Panc1 (cell line): ENCODE results near the gene CYP4A11. TPM values are rescaled to one million over a fixed set of nuclear protein-coding genes. Genes with fewer than 3 reads are reported as not detected.

Experiments used
- ATAC-seq: fragments of 200-7000 bp; cut with Tn5 transposase; 2 replicates; pipeline ENCODE4 v1.9.1; 2020; ENCODE audit warnings: mild to moderate bottlenecking, moderate library complexity
- BruUV-seq: library from RNA; stranded (reverse); fragments of 400-500 nt; replicated peaks from 2 replicates; lab custom pipeline; 2021; lab: Mats Ljungman, UMichigan
- CTCF ChIA-PET: fragments of 300-600 bp; sonication (Branson Sonifier 250); formaldehyde crosslinking; loops from one replicate; lab custom pipeline; 2022; ENCODE audit warnings: antibody characterized with exemption; lab: Charles Lee
- POLR2A ChIA-PET: fragments of 300-600 bp; sonication (Branson Sonifier 250); formaldehyde crosslinking; loops from one replicate; lab custom pipeline; 2022; ENCODE audit warnings: antibody characterized with exemption; lab: Charles Lee
- DNase-seq: peaks from one replicate; pipeline ENCODE4 v3.0.0-alpha.2; 2010; ENCODE audit warnings: low read depth, low spot score
- H3K27ac ChIP-seq: 2 replicates; pipeline ENCODE4 v1.5.1; 2011; ENCODE audit warnings: mild to moderate bottlenecking, low read length, inconsistent platforms
- H3K27me3 ChIP-seq: fragments of 200-500 bp; sonication (Bioruptor generic); 2 replicates; pipeline ENCODE4 v1.6.0; 2014; ENCODE audit warnings: low read length, inconsistent platforms; ENCODE audit not compliant: control insufficient read depth, insufficient read depth
- H3K36me3 ChIP-seq: fragments of 200-500 bp; sonication (Bioruptor generic); 2 replicates; pipeline ENCODE4 v1.5.1; 2014; ENCODE audit warnings: inconsistent platforms, mild to moderate bottlenecking, low read length, moderate library complexity; ENCODE audit not compliant: control insufficient read depth, insufficient read depth
- H3K4me1 ChIP-seq: 2 replicates; pipeline ENCODE4 v1.5.1; 2011; ENCODE audit warnings: inconsistent platforms, mild to moderate bottlenecking, low read length, moderate library complexity; ENCODE audit not compliant: control insufficient read depth, insufficient read depth
- H3K4me3 ChIP-seq, 2 experiments: 2 replicates each; pipeline ENCODE4 v1.5.1; 2011 to 2012; ENCODE audit warnings: low read depth in 2 of 2, low read length in 2 of 2, mild to moderate bottlenecking in 2 of 2, inconsistent platforms in 1 of 2, moderate library complexity in 1 of 2
- H3K9me3 ChIP-seq: fragments of 200-500 bp; sonication (Bioruptor generic); 2 replicates; pipeline ENCODE4 v1.5.1; 2014; ENCODE audit warnings: low read depth, mild to moderate bottlenecking, inconsistent platforms, low read length, moderate library complexity; ENCODE audit not compliant: control insufficient read depth, insufficient read depth
- CTCF ChIP-seq: fragments of 450-650 bp; IDR thresholded peaks from 2 replicates; pipeline ENCODE4 v1.5.1; 2017; ENCODE audit warnings: mild to moderate bottlenecking
- POLR2AphosphoS5 ChIP-seq: IDR thresholded peaks from 2 replicates; pipeline ENCODE4 v1.6.1; 2012; ENCODE audit warnings: mild to moderate bottlenecking, low read depth, low read length, moderate library complexity
- REST ChIP-seq, 2 experiments: IDR thresholded peaks; 2 replicates each; pipeline ENCODE4 v1.6.1; 2011 to 2012; ENCODE audit warnings: low read depth in 2 of 2, control low read depth in 1 of 2, low read length in 1 of 2, mild to moderate bottlenecking in 1 of 2, moderate library complexity in 1 of 2; ENCODE audit not compliant: insufficient read depth in 1 of 2
- SIN3A ChIP-seq: IDR thresholded peaks from 2 replicates; pipeline ENCODE4 v1.6.1; 2012; ENCODE audit warnings: low read depth, mild to moderate bottlenecking, low read length, moderate library complexity, borderline replicate concordance; ENCODE audit not compliant: insufficient read depth
- TCF7L2 ChIP-seq: IDR thresholded peaks from 2 replicates; pipeline ENCODE4 v1.6.1; 2011; ENCODE audit warnings: mild to moderate bottlenecking, low read depth, low read length, inconsistent platforms
- in situ Hi-C: cut with HindIII; loops from 2 replicates; pipeline ENCODE4 v1.10.0; 2016; ENCODE audit warnings: low sequenced_read_pairs, low pct_unique_long_range_greater_than_20kb
- intact Hi-C: fragments of 100-400 bp; cut with micrococcal nuclease; formaldehyde crosslinking; loops from one replicate; pipeline ENCODE4 v1.10.0; 2022; ENCODE audit not compliant: unreplicated experiment
- total RNA-seq: library from RNA; stranded (reverse); gene quantifications from one replicate; pipeline ENCODE4 v1.2.1, GENCODE V29; 2021; ENCODE audit not compliant: unreplicated experiment

The CYP4A11 gene
- total RNA-seq, 1 experiment from 2014 or later, result not detected

GRCh38 chr1:46931151-46931550 is 10.1 kb downstream of the CYP4A11 start:
- in situ Hi-C loops, result no loop called here

GRCh38 chr1:46927249-46927835 is 13.9 kb downstream of the CYP4A11 start:
- TF ChIP-seq SIN3A, result no peak
- no peak for TF ChIP-seq TCF7L2
- no peak for TF ChIP-seq POLR2AphosphoS5
- no peak for TF ChIP-seq REST (IDR thresholded peaks at IDR 0.05; ENCODE audit: insufficient read depth in 1 of 2, low read depth in 2 of 2, low read length in 1 of 2)
- TF ChIP-seq CTCF, result no peak
- intact Hi-C loops, result no loop called here
- no peaks in the 10 kb centered on the region; the same call in 1 of the 2 replicates for H3K27me3 ChIP-seq
- no TSS peak for BruUV-seq
- ChIA-PET POLR2A (no interaction called here), CTCF (no interaction called here)
- no peak overlapping the region for H3K4me3 ChIP-seq
- H3K4me1 ChIP-seq, result no peaks in the 10 kb centered on the region
- ATAC-seq, result no peak
- H3K36me3 ChIP-seq, result no peaks in the 10 kb centered on the region
- no peak overlapping the region for H3K27ac ChIP-seq
- DNase-seq, result no peak
- H3K9me3 ChIP-seq, result no peaks in the 10 kb centered on the region
- in situ Hi-C loops, result no loop called here

More at GRCh38 chr1:46931151-46931550, 10.1 kb downstream of the CYP4A11 start:
- CTCF ChIA-PET, result no interaction called here
- ATAC-seq (no peak), DNase-seq (no peak)
- Histone ChIP-seq H3K4me1 (no peaks in the 10 kb centered on the region), H3K4me3 (no peak overlapping the region), H3K9me3 (no peaks in the 10 kb centered on the region), H3K27me3 (no peaks in the 10 kb centered on the region; the same call in 1 of the 2 replicates), H3K27ac (no peak overlapping the region), H3K36me3 (no peaks in the 10 kb centered on the region)
- POLR2A ChIA-PET, result no interaction called here
- TF ChIP-seq REST (IDR thresholded peaks at IDR 0.05; ENCODE audit: insufficient read depth in 1 of 2, low read depth in 2 of 2, low read length in 1 of 2) (peak in 1 of 2 experiments; percentile 45; a peak in 1 of 4 replicates), SIN3A (no peak), POLR2AphosphoS5 (no peak), TCF7L2 (no peak)
- intact Hi-C loops, result no loop called here
- no TSS peak for BruUV-seq
